Breast epithelium (tissue), 4 donors: Measurements from ENCODE around the gene ANK2. TPM values are rescaled to one million over a fixed set of nuclear protein-coding genes. Genes with fewer than 3 reads are reported as not detected.

Experiments used
- DNase-seq, 2 donors: peaks; one replicate each; pipeline ENCODE4 v3.0.0-alpha.2; 2019; ENCODE audit warnings: low spot score in 2 of 2
- H3K27ac ChIP-seq, 2 donors: fragments of 200-600 bp; sonication (generic) in 1 of 2; one replicate each; pipeline ENCODE4 v1.5.1; 2016 to 2019; ENCODE audit warnings: mild to moderate bottlenecking in 1 of 2
- H3K27me3 ChIP-seq, 2 donors: fragments of 200-600 bp; sonication (generic) in 1 of 2; one replicate each; pipeline versions ENCODE4 v1.5.1 to v1.6.0; 2017 to 2019; ENCODE audit warnings: control low read depth in 1 of 2, mild to moderate bottlenecking in 1 of 2
- H3K36me3 ChIP-seq: fragments of 200-600 bp; one replicate; pipeline ENCODE4 v1.5.1; 2019
- H3K4me1 ChIP-seq, 2 donors: fragments of 200-600 bp; sonication (generic); one replicate each; pipeline ENCODE4 v1.5.1; 2016 to 2019; ENCODE audit warnings: control low read depth in 1 of 2
- H3K4me3 ChIP-seq, 3 donors: fragments of 200-600 bp; sonication (generic); 1 replicate in 2 of 3; 2 replicates in 1 of 3; pipeline ENCODE4 v1.5.1; 2016 to 2019; ENCODE audit warnings: mild to moderate bottlenecking in 3 of 3, moderate library complexity in 2 of 3
- H3K9me3 ChIP-seq, 2 donors: fragments of 200-600 bp; sonication (generic) in 1 of 2; one replicate each; pipeline ENCODE4 v1.5.1; 2016 to 2019; ENCODE audit warnings: control low read depth in 1 of 2
- POLR2A ChIP-seq: fragments of 450-650 bp; IDR thresholded peaks from one replicate; pipeline ENCODE4 v1.6.1; 2016; ENCODE audit warnings: antibody characterized with exemption, mild to moderate bottlenecking, moderate library complexity
- POLR2AphosphoS5 ChIP-seq, 3 donors: sonication (generic); formaldehyde crosslinking; IDR thresholded peaks; one replicate each; pipeline ENCODE4 v1.6.1; 2017; ENCODE audit warnings: antibody characterized with exemption in 3 of 3
- intact Hi-C: fragments of 100-400 bp; cut with DNase I; formaldehyde crosslinking; loops from one replicate; pipeline ENCODE4 v1.15.1; 2023; ENCODE audit warnings: low total_unique reads
- total RNA-seq, 3 donors: library from RNA; depleted of rRNA; stranded (reverse); fragments of >200 nt; gene quantifications; one replicate each; pipeline ENCODE4 v1.1.0, GENCODE V29; 2016
- TF ChIP-seq, protein P1 (sequence below), 3 donors: fragments of 450-650 bp; IDR thresholded peaks; one replicate each; pipeline ENCODE4 v1.5.1; 2016 to 2017; ENCODE audit warnings: antibody characterized with exemption in 3 of 3, mild to moderate bottlenecking in 3 of 3, moderate library complexity in 3 of 3

Gene ANK2
- total RNA-seq, 3 donors from 2014 or later = 22.0 to 145 (median 36.7) TPM

DNA sequence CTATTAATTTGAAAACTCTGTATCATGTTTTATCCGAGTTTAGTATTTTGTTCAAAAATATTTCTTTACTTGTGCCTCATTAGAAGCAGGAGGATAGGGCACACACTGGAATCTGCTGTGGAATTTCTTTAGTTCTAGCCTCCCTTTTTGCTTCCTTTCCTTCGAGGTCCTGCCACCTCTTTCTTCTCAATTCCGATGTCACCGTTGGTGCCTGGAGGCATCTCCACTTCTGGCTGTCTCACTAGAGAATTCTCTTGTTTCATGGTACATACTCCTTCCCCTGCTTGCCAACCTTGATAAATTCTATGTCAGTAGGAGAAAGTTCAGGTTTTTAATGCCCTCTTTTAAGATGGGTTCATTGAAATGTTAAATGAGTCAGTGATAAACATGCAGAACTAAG lies 140.1 kb downstream of the ANK2 start:
- Histone ChIP-seq H3K9me3 (peaks cover 3 to 8% of the 10 kb centered on the region in 2 donors), H3K4me1 (no peaks in the 10 kb centered on the region), H3K4me3 (no peak overlapping the region), H3K27ac (no peak overlapping the region), H3K27me3 (no peaks in the 10 kb centered on the region), H3K36me3 (no peaks in the 10 kb centered on the region)
- intact Hi-C loops = no loop called here
- DNase-seq = no peak
- TF ChIP-seq, protein P1, sequence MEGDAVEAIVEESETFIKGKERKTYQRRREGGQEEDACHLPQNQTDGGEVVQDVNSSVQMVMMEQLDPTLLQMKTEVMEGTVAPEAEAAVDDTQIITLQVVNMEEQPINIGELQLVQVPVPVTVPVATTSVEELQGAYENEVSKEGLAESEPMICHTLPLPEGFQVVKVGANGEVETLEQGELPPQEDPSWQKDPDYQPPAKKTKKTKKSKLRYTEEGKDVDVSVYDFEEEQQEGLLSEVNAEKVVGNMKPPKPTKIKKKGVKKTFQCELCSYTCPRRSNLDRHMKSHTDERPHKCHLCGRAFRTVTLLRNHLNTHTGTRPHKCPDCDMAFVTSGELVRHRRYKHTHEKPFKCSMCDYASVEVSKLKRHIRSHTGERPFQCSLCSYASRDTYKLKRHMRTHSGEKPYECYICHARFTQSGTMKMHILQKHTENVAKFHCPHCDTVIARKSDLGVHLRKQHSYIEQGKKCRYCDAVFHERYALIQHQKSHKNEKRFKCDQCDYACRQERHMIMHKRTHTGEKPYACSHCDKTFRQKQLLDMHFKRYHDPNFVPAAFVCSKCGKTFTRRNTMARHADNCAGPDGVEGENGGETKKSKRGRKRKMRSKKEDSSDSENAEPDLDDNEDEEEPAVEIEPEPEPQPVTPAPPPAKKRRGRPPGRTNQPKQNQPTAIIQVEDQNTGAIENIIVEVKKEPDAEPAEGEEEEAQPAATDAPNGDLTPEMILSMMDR (IDR thresholded peaks at IDR 0.05) = no peak
- TF ChIP-seq POLR2AphosphoS5 (IDR thresholded peaks at IDR 0.05) = no peak
- TF ChIP-seq POLR2A = no peak

DNA sequence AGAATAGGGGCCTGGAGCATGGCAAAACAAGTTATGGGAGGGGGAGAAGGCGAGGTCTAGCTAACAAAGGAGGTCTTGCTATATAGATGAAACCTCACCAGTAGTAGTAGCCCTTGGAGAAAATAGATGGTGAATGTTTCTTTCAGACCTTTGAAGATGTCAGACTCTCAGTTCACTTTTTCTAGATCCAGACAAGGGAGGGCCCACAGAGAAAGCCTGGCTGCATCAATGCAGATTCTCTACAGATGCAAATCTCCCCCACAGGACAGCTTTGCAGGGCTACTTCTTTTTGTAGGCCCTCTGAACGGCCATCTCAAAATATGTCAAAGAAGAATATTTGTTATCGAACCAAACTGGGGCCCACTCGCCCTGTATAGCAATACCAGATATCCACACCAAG lies 159.7 kb downstream of the ANK2 start:
- Histone ChIP-seq H3K9me3 (no peaks in the 10 kb centered on the region), H3K27ac (no peak overlapping the region), H3K36me3 (no peaks in the 10 kb centered on the region), H3K27me3 (no peaks in the 10 kb centered on the region), H3K4me1 (no peaks in the 10 kb centered on the region), H3K4me3 (no peak overlapping the region)
- no peak for DNase-seq
- intact Hi-C loops = no loop called here
- no peak for TF ChIP-seq POLR2AphosphoS5 (IDR thresholded peaks at IDR 0.05)
- no peak for TF ChIP-seq POLR2A
- TF ChIP-seq, protein P1 (IDR thresholded peaks at IDR 0.05) = no peak

DNA sequence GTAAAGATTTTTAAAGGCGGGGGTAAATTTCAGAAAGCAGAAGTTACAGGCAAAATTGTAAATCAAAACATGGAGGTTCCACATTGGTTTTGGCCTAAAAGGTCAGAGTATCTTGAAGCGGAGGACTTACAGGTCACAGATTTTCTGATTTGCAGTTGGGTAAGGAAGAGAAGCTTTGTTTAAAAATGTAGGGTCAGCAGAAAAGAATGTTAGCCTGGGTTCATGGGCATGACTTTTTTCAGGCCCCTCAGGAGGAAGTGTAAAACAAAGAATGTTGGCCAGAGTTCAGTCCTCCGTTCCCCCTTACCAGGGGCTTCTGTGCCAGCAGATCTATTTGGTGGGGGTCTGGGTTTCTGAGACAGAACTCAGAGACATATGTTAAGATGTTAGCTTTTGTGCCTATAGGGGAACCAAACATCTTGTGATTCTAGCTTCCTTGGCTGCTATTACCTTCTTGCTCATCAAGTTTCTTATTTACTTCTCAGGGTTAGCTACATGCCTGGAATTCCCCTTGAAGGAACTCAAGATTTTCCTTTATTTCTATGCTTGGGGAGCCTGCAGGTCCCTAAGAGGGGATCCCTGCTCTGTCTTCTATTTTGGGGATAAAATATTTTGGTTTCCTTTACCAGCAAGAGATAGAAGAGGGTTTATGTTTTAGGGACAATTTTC lies 160.3 kb downstream of the ANK2 start:
- no peak for DNase-seq
- H3K36me3 ChIP-seq = no peaks in the 10 kb centered on the region
- no peaks in the 10 kb centered on the region for H3K9me3 ChIP-seq
- H3K4me3 ChIP-seq = no peak overlapping the region
- no peaks in the 10 kb centered on the region for H3K4me1 ChIP-seq
- intact Hi-C loops = no loop called here
- TF ChIP-seq POLR2A = no peak
- TF ChIP-seq POLR2AphosphoS5 (IDR thresholded peaks at IDR 0.05) = no peak
- no peak overlapping the region for H3K27ac ChIP-seq
- no peaks in the 10 kb centered on the region for H3K27me3 ChIP-seq

DNA sequence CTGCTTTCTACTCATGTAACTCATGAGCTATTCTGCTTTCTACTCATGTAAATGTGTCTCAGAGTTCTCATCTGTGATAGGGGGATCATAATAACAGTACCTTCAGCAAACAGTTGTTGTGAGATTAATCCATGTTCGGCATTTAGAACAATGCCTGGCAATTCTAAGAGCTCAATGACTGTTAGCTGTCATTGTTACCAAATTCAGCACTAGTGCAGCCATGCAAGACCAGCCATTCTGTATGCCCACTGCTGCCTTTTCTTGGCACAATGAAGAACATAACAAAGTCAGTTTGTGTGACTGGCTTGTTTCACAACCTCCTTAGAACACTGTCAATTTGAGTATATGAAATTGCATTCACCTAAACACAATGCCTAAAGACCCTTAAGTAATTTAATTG lies 163.2 kb downstream of the ANK2 start:
- no peak for TF ChIP-seq POLR2AphosphoS5 (IDR thresholded peaks at IDR 0.05)
- no peak for TF ChIP-seq POLR2A
- TF ChIP-seq, protein P1 (IDR thresholded peaks at IDR 0.05) = no peak
- no peaks in the 10 kb centered on the region for H3K27me3 ChIP-seq
- H3K4me3 ChIP-seq = no peak overlapping the region
- H3K36me3 ChIP-seq = no peaks in the 10 kb centered on the region
- H3K27ac ChIP-seq = no peak overlapping the region
- no peaks in the 10 kb centered on the region for H3K9me3 ChIP-seq
- no peaks in the 10 kb centered on the region for H3K4me1 ChIP-seq
- intact Hi-C loops = no loop called here
- no peak for DNase-seq

DNA sequence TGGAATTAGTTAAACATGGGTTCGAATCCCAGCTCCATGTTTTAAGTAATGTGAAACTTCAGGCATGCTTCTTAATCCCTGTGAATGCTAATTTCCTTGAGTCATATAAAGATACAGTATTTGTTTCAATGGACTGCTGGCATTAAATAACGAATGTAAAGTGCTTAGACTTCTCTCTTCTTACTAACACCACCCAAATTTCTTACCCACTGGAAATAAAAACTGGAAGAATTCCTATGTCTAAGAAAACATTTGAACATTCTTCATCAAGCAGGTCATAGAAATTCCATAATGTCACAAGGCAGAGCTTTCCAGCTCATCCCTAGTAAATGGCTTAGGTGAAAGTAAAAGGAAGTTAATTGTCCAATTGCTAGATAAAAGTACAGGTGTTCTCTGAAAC lies 172.5 kb downstream of the ANK2 start:
- Histone ChIP-seq H3K27me3 (no peaks in the 10 kb centered on the region), H3K9me3 (no peaks in the 10 kb centered on the region), H3K4me3 (no peak overlapping the region), H3K36me3 (no peaks in the 10 kb centered on the region), H3K4me1 (no peaks in the 10 kb centered on the region), H3K27ac (no peak overlapping the region)
- no peak for DNase-seq
- intact Hi-C loops = no loop called here
- no peak for TF ChIP-seq POLR2A
- TF ChIP-seq, protein P1 (IDR thresholded peaks at IDR 0.05) = no peak
- TF ChIP-seq POLR2AphosphoS5 (IDR thresholded peaks at IDR 0.05) = no peak
